GM20000 (cell line): ENCODE data around the gene RNF40.

ENCODE experiments used
- DNase-seq: peaks from one replicate; pipeline ENCODE4 v3.0.0; 2012; ENCODE audit warnings: low spot score
- CTCF ChIP-seq: IDR thresholded peaks from 2 replicates; pipeline ENCODE4 v1.5.1; 2012; ENCODE audit warnings: mild to moderate bottlenecking, control low read depth; ENCODE audit errors: extremely low read depth, missing control alignments

The RNF40 gene

GRCh38 chr16:30786115-30786935 lies 24.2 kb downstream of the RNF40 start:
- TF ChIP-seq CTCF = no peak
- peak; percentile 61 for DNase-seq

- peak; percentile 60 for DNase-seq
- no peak for TF ChIP-seq CTCF
Observed at GRCh38 chr16:30786936-30787612, 25.0 kb downstream of the RNF40 start, which contains the start of gene ZNF629. ZNF629 (minus strand) TSS chr16:30787205; CDS start chr16:30784482, 2,723 bp downstream.

GRCh38 chr16:30787613-30788378 lies 25.7 kb downstream of the RNF40 start:
- no peak for DNase-seq
- TF ChIP-seq CTCF = no peak

GRCh38 chr16:30793508-30794069 lies 31.5 kb downstream of the RNF40 start:
- no peak for TF ChIP-seq CTCF
- DNase-seq = no peak

GRCh38 chr16:30794634-30795033 lies 32.5 kb downstream of the RNF40 start:
- DNase-seq = no peak

GRCh38 chr16:30797670-30798309 lies 35.7 kb downstream of the RNF40 start:
- DNase-seq = no peak
- TF ChIP-seq CTCF = no peak

More at GRCh38 chr16:30794634-30795033, 32.5 kb downstream of the RNF40 start:
- no peak for TF ChIP-seq CTCF
